ENCODE data around the gene ZNF506. TPM values are rescaled to one million over a fixed set of nuclear protein-coding genes. Genes with fewer than 3 reads are reported as not detected.
"Not testable (repeated sequence)": the region's sequence is repeated elsewhere in the genome, so short reads cannot be mapped to it uniquely, and the experiment has no call there.

Gene ZNF506
- total and polyA plus RNA-seq, 3 donors from 2014 or later: 12.5 to 39.4 (median 28.9) TPM

DNA sequence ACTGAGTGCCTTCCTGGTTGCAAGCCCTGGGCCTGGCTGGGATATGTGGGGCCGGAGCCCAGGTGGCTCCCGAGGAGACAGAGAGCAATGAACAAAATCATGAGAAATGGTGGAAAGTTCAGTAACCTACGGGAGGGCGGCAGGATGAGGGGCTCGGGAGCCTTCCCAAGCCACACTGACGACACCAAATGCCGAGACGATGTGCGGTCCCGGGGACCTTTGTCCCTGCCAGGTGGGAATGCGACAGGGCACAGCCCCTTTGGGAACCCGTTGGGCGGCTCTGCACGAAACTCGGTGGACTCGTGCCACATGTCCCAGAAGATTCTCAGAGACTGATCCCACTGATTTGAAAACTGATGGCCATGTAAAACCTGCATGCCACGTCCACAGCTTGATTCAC is 76.9 kb downstream of the ZNF506 start:
- H3K4me1 ChIP-seq: no peaks in the 10 kb centered on the region
- WGBS, 2 donors: 87 to 89% methylated on average over 16 to 17 of the region's 17 CpGs
- H3K27me3 ChIP-seq: no peaks in the 10 kb centered on the region
- H3K9me3 ChIP-seq: no peaks in the 10 kb centered on the region
- H3K36me3 ChIP-seq (ENCODE audit: low read depth, missing control alignments): no peaks in the 10 kb centered on the region
- H3K27ac ChIP-seq: no peak overlapping the region
- H3K4me3 ChIP-seq: no peak overlapping the region
- TF ChIP-seq, protein P1, sequence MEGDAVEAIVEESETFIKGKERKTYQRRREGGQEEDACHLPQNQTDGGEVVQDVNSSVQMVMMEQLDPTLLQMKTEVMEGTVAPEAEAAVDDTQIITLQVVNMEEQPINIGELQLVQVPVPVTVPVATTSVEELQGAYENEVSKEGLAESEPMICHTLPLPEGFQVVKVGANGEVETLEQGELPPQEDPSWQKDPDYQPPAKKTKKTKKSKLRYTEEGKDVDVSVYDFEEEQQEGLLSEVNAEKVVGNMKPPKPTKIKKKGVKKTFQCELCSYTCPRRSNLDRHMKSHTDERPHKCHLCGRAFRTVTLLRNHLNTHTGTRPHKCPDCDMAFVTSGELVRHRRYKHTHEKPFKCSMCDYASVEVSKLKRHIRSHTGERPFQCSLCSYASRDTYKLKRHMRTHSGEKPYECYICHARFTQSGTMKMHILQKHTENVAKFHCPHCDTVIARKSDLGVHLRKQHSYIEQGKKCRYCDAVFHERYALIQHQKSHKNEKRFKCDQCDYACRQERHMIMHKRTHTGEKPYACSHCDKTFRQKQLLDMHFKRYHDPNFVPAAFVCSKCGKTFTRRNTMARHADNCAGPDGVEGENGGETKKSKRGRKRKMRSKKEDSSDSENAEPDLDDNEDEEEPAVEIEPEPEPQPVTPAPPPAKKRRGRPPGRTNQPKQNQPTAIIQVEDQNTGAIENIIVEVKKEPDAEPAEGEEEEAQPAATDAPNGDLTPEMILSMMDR (IDR thresholded peaks at IDR 0.05): no peak
- no peak for TF ChIP-seq POLR2A (IDR thresholded peaks at IDR 0.05)
- intact Hi-C loops (cut with DNase I; ENCODE audit: low total_unique reads): no loop called here
- peak; percentile 13 for DNase-seq

DNA sequence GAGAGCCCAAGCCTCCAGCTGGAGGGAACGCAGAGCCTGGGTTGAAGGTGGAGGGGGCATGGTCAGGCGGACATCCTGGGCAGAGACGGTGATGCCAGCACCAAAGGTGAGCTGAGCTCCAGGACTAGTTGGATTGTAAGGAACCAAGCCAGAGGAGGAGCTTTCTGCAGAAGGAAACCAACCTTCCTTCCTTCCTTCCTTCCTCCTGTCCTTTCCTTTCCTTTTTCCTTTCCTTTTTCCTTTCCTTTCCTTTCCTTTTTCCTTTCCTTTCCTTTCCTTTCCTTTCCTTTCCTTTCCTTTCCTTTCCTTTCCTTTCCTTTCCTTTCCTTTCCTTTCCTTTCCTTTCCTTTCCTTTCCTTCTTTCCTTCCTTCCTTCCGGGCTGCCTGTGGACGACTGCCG is 77.6 kb downstream of the ZNF506 start:
- H3K36me3 ChIP-seq (ENCODE audit: low read depth, missing control alignments); H3K27ac ChIP-seq; H3K9me3 ChIP-seq; H3K4me3 ChIP-seq; H3K4me1 ChIP-seq; DNase-seq; intact Hi-C loops (cut with DNase I; ENCODE audit: low total_unique reads); H3K27me3 ChIP-seq: not testable (repeated sequence)
- WGBS, 2 donors: 87 to 88% methylated on average over 3 to 6 of the region's 6 CpGs

DNA sequence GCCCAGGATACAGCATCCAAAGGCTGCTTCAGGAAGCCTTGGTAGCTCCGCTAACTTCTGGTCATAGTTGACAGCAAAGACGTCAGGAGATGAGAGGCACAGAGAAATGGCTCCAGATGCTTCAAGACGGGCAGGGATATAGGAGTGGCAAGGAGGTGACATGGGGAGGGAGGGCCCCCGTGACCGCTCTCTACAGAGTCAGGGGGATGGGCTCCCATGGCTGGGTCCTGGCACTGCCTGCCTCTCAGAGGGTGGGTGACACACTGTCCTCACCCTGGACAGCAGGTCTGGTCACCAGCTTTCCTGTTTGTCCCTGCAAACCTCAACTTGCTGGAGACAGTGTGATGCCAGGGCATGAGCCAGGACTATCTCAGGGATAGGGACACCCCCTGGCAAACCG is 78.4 kb downstream of the ZNF506 start:
- no peak for TF ChIP-seq POLR2A (IDR thresholded peaks at IDR 0.05)
- TF ChIP-seq, protein P1 (IDR thresholded peaks at IDR 0.05): no peak
- intact Hi-C loops (cut with DNase I; ENCODE audit: low total_unique reads): no loop called here
- no peaks in the 10 kb centered on the region for H3K4me1 ChIP-seq
- H3K27me3 ChIP-seq: no peaks in the 10 kb centered on the region
- no peaks in the 10 kb centered on the region for H3K9me3 ChIP-seq
- H3K27ac ChIP-seq: no peak overlapping the region
- no peak for DNase-seq
- H3K36me3 ChIP-seq (ENCODE audit: low read depth, missing control alignments): no peaks in the 10 kb centered on the region
- H3K4me3 ChIP-seq: no peak overlapping the region
- WGBS, 2 donors: 82 to 88% methylated on average over 6 of the region's 6 CpGs

DNA sequence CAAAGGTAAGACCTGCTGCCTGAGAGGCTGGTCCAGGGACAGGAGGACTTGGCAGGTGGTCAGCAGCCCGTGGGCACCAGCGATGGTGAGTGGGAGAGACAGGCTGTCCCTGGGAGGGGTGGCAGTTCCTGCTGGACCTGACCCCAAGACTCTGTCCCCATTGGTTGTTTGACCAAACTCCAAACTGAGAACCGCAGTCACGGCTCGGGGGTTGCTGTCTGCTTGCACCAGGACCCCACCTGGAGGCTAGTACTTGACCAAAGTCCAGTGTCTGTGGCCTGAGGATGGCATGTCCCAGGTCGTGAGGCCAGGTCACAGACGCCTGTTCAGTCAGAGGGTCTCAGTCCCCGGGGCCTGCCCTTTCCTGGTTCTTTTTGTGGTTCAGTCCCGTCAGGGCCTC is 78.8 kb downstream of the ZNF506 start:
- 83 to 87% methylated on average over 7 to 9 of the region's 9 CpGs for WGBS, 2 donors
- no peak overlapping the region for H3K4me3 ChIP-seq
- TF ChIP-seq, protein P1 (IDR thresholded peaks at IDR 0.05): no peak
- no peak for TF ChIP-seq POLR2A (IDR thresholded peaks at IDR 0.05)
- no peak overlapping the region for H3K27ac ChIP-seq
- intact Hi-C loops (cut with DNase I; ENCODE audit: low total_unique reads): no loop called here
- peak; percentile 11 for DNase-seq
- H3K9me3 ChIP-seq: no peaks in the 10 kb centered on the region
- no peaks in the 10 kb centered on the region for H3K27me3 ChIP-seq
- H3K4me1 ChIP-seq: no peaks in the 10 kb centered on the region
- no peaks in the 10 kb centered on the region for H3K36me3 ChIP-seq (ENCODE audit: low read depth, missing control alignments)

Small RNA genes lying within 50 kb of the gene (small RNA-seq; reads per million reads assigned to genes)
- gene AC011477.5: 0 reads per million in 2 donors

Other genes starting within 250 kb of the ZNF506 start
- 10 to 100 TPM; 16.2 to 28.3 TPM for gene PBX4, start 203.1 kb downstream of the ZNF506 start, total RNA-seq
- gene PBX4, start 203.1 kb downstream of the ZNF506 start, polyA plus RNA-seq (ENCODE audit: insufficient read depth, low read depth, low replicate concordance): 18.0 TPM
- 100 to 1,000 TPM; 181 to 224 TPM for gene LPAR2, start 193.5 kb downstream of the ZNF506 start, total RNA-seq
- gene LPAR2, start 193.5 kb downstream of the ZNF506 start, polyA plus RNA-seq (ENCODE audit: insufficient read depth, low read depth, low replicate concordance): 73.9 TPM
- 10 to 100 TPM; 13.4 to 15.2 TPM for gene GMIP, start 178.1 kb downstream of the ZNF506 start, total RNA-seq
- 8.8 TPM for gene GMIP, start 178.1 kb downstream of the ZNF506 start, polyA plus RNA-seq (ENCODE audit: insufficient read depth, low read depth, low replicate concordance)
- 100 to 1,000 TPM; 292 to 360 TPM for gene ATP13A1, start 158.1 kb downstream of the ZNF506 start, total RNA-seq
- gene ATP13A1, start 158.1 kb downstream of the ZNF506 start, polyA plus RNA-seq (ENCODE audit: insufficient read depth, low read depth, low replicate concordance): 64.1 TPM
- 10 to 100 TPM in 1 of 2 donors, 1 to 10 TPM in 1; 9.2 to 12.0 TPM for gene ZNF101, start 152.9 kb downstream of the ZNF506 start, total RNA-seq
- 15.6 TPM for gene ZNF101, start 152.9 kb downstream of the ZNF506 start, polyA plus RNA-seq (ENCODE audit: insufficient read depth, low read depth, low replicate concordance)
- gene ZNF14, start 88.6 kb downstream of the ZNF506 start, total RNA-seq: 10 to 100 TPM; 10.7 to 12.1 TPM
- gene ZNF14, start 88.6 kb downstream of the ZNF506 start, polyA plus RNA-seq (ENCODE audit: insufficient read depth, low read depth, low replicate concordance): 3.0 TPM
- gene ZNF253, start 44.1 kb upstream of the ZNF506 start, total RNA-seq: 10 to 100 TPM; 10.2 to 15.3 TPM
- gene ZNF253, start 44.1 kb upstream of the ZNF506 start, polyA plus RNA-seq (ENCODE audit: insufficient read depth, low read depth, low replicate concordance): 4.1 TPM
- gene ZNF93, start 79.2 kb upstream of the ZNF506 start, total RNA-seq: 10 to 100 TPM; 10.7 to 14.1 TPM
- 4.9 TPM for gene ZNF93, start 79.2 kb upstream of the ZNF506 start, polyA plus RNA-seq (ENCODE audit: insufficient read depth, low read depth, low replicate concordance)
- gene ZNF682, start 217.8 kb upstream of the ZNF506 start, total RNA-seq: 1 to 10 TPM; 5.1 to 5.4 TPM
- 4.1 TPM for gene ZNF682, start 217.8 kb upstream of the ZNF506 start, polyA plus RNA-seq (ENCODE audit: insufficient read depth, low read depth, low replicate concordance)

All from testis (tissue), 3 donors.